Measurements from ENCODE around the gene BTBD6. TPM values are rescaled to one million over a fixed set of nuclear protein-coding genes. Genes with fewer than 3 reads are reported as not detected.

The BTBD6 gene
- polyA plus RNA-seq, 1 experiment, result 27.3 TPM

GRCh38 chr14:105226198-105226597 lies 22.1 kb upstream of the BTBD6 start:
- POLR2A ChIA-PET, result interaction anchor here (0.6 kb wide), 1 partner anchor 118 kb away, joined by 10 read pairs; no protein-coding TSS in a partner anchor

GRCh38 chr14:105227346-105227745 lies 21.0 kb upstream of the BTBD6 start:
- no peak overlapping the region for H3K27ac ChIP-seq (ENCODE audit: low read depth, low read length)
- TF ChIP-seq CTCF (IDR thresholded peaks at IDR 0.05; ENCODE audit: low read depth, low read length), result no peak
- ChIA-PET CTCF (interaction anchor here (1.0 kb wide), 1 partner anchor 24 kb away, joined by 3 read pairs; no protein-coding TSS in a partner anchor), POLR2A (no interaction called here)
- no peak overlapping the region for H3K4me3 ChIP-seq (ENCODE audit: low read depth, low read length)
- peaks cover 3% of the 10 kb centered on the region for H3K9me3 ChIP-seq (ENCODE audit: control insufficient read depth, insufficient read depth, low read length)
- H3K27me3 ChIP-seq (ENCODE audit: control insufficient read depth, insufficient read depth, low read length), result no peaks in the 10 kb centered on the region
- no peak for DNase-seq (ENCODE audit: low read depth, low spot score)

More at GRCh38 chr14:105226198-105226597, 22.1 kb upstream of the BTBD6 start:
- no peak overlapping the region for H3K4me3 ChIP-seq (ENCODE audit: low read depth, low read length)
- CTCF ChIA-PET, result no interaction called here
- H3K27me3 ChIP-seq (ENCODE audit: control insufficient read depth, insufficient read depth, low read length), result no peaks in the 10 kb centered on the region
- DNase-seq (ENCODE audit: low read depth, low spot score), result no peak
- no peak for TF ChIP-seq CTCF (IDR thresholded peaks at IDR 0.05; ENCODE audit: low read depth, low read length)
- H3K27ac ChIP-seq (ENCODE audit: low read depth, low read length), result no peak overlapping the region
- no peaks in the 10 kb centered on the region; the same call in 1 of the 2 replicates for H3K9me3 ChIP-seq (ENCODE audit: control insufficient read depth, insufficient read depth, low read length)

GRCh38 chr14:105228562-105228961 lies 19.8 kb upstream of the BTBD6 start:
- Histone ChIP-seq H3K27ac (ENCODE audit: low read depth, low read length) (no peak overlapping the region), H3K4me3 (ENCODE audit: low read depth, low read length) (no peak overlapping the region), H3K9me3 (ENCODE audit: control insufficient read depth, insufficient read depth, low read length) (peaks cover 4% of the 10 kb centered on the region), H3K27me3 (ENCODE audit: control insufficient read depth, insufficient read depth, low read length) (no peaks in the 10 kb centered on the region)
- no peak for TF ChIP-seq CTCF (IDR thresholded peaks at IDR 0.05; ENCODE audit: low read depth, low read length)
- DNase-seq (ENCODE audit: low read depth, low spot score), result no peak
- ChIA-PET CTCF (interaction anchor here (0.7 kb wide), 1 partner anchor 300 kb away, joined by 4 read pairs; no protein-coding TSS in a partner anchor), POLR2A (interaction anchor here (0.5 kb wide), 1 partner anchor 15 kb away, joined by 5 read pairs; no protein-coding TSS in a partner anchor)

- POLR2A ChIA-PET, result no interaction called here
- no peak for TF ChIP-seq CTCF (IDR thresholded peaks at IDR 0.05; ENCODE audit: low read depth, low read length)
- CTCF ChIA-PET, result no interaction called here
These were observed 19.2 kb upstream of the BTBD6 start for GRCh38 chr14:105229099-105229655.

GRCh38 chr14:105240811-105241576 lies 7.3 kb upstream of the BTBD6 start:
- no peak for TF ChIP-seq CTCF (IDR thresholded peaks at IDR 0.05; ENCODE audit: low read depth, low read length)
- Histone ChIP-seq H3K9me3 (ENCODE audit: control insufficient read depth, insufficient read depth, low read length) (peaks cover 4% of the 10 kb centered on the region; the same call in 1 of the 2 replicates), H3K27ac (ENCODE audit: low read depth, low read length) (no peak overlapping the region), H3K4me3 (ENCODE audit: low read depth, low read length) (no peak overlapping the region), H3K27me3 (ENCODE audit: control insufficient read depth, insufficient read depth, low read length) (no peaks in the 10 kb centered on the region)
- ChIA-PET POLR2A (no interaction called here), CTCF (no interaction called here)
- no peak for DNase-seq (ENCODE audit: low read depth, low spot score)

More at GRCh38 chr14:105229099-105229655, 19.2 kb upstream of the BTBD6 start:
- no peak for DNase-seq (ENCODE audit: low read depth, low spot score)
- no peaks in the 10 kb centered on the region for H3K27me3 ChIP-seq (ENCODE audit: control insufficient read depth, insufficient read depth, low read length)
- no peak overlapping the region for H3K27ac ChIP-seq (ENCODE audit: low read depth, low read length)
- H3K9me3 ChIP-seq (ENCODE audit: control insufficient read depth, insufficient read depth, low read length), result peaks cover 4% of the 10 kb centered on the region
- no peak overlapping the region for H3K4me3 ChIP-seq (ENCODE audit: low read depth, low read length)

Measured in AG04450 (cell line).